ENCODE data around the gene TBC1D16.

Gene TBC1D16

GRCh38 chr17:79917902-79918484 lies 117.7 kb downstream of the TBC1D16 start:
- Mint-ChIP-seq H3K9me3 (no peaks in the 10 kb centered on the region), H3K36me3 (no peaks in the 10 kb centered on the region), H3K27me3 (peaks cover 67% of the 10 kb centered on the region), H3K4me3 (no peak overlapping the region), H3K4me1 (peaks cover 5% of the 10 kb centered on the region), H3K27ac (no peak overlapping the region)
- DNase-seq = no peak
- CTCF ChIA-PET = no interaction called here

- H3K4me3 Mint-ChIP-seq = no peak overlapping the region
- no peaks in the 10 kb centered on the region for H3K36me3 Mint-ChIP-seq
- peaks cover 67% of the 10 kb centered on the region for H3K27me3 Mint-ChIP-seq
- DNase-seq = no peak
- H3K4me1 Mint-ChIP-seq = peaks cover 3% of the 10 kb centered on the region
- CTCF ChIA-PET = interaction anchor here (1.2 to 3.0 kb wide), 2 partner anchors 69 to 109 kb away, joined by 4 to 11 read pairs; no protein-coding TSS in a partner anchor
- H3K9me3 Mint-ChIP-seq = no peaks in the 10 kb centered on the region
- H3K27ac Mint-ChIP-seq = no peak overlapping the region
Observed at GRCh38 chr17:79916991-79917901, 118.4 kb downstream of the TBC1D16 start.

- H3K4me3 Mint-ChIP-seq = no peak overlapping the region
- peaks cover under 1% of the 10 kb centered on the region for H3K4me1 Mint-ChIP-seq
- CTCF ChIA-PET = interaction anchor here (1.2 to 3.0 kb wide), 2 partner anchors 68 to 108 kb away, joined by 4 to 11 read pairs; no protein-coding TSS in a partner anchor
- H3K27me3 Mint-ChIP-seq = peaks cover 71% of the 10 kb centered on the region
- H3K27ac Mint-ChIP-seq = no peak overlapping the region
- H3K36me3 Mint-ChIP-seq = no peaks in the 10 kb centered on the region
- H3K9me3 Mint-ChIP-seq = no peaks in the 10 kb centered on the region
- DNase-seq = no peak
Observed at GRCh38 chr17:79916506-79916905, 119.2 kb downstream of the TBC1D16 start.

- H3K4me3 Mint-ChIP-seq = no peak overlapping the region
- H3K4me1 Mint-ChIP-seq = no peaks in the 10 kb centered on the region
- peaks cover 76% of the 10 kb centered on the region for H3K27me3 Mint-ChIP-seq
- CTCF ChIA-PET = interaction anchor here (1.2 to 3.0 kb wide), 2 partner anchors 67 to 108 kb away, joined by 4 to 11 read pairs; no protein-coding TSS in a partner anchor
- no peaks in the 10 kb centered on the region for H3K36me3 Mint-ChIP-seq
- no peak overlapping the region for H3K27ac Mint-ChIP-seq
- no peaks in the 10 kb centered on the region for H3K9me3 Mint-ChIP-seq
- DNase-seq = peak; percentile 56
Observed at GRCh38 chr17:79915850-79916430, 119.7 kb downstream of the TBC1D16 start.

- DNase-seq = no peak
- H3K27ac Mint-ChIP-seq = no peak overlapping the region
Observed at GRCh38 chr17:79914813-79915740, 120.6 kb downstream of the TBC1D16 start.

GRCh38 chr17:79913896-79914812 lies 121.5 kb downstream of the TBC1D16 start:
- no peak overlapping the region for H3K4me3 Mint-ChIP-seq
- peaks cover 73% of the 10 kb centered on the region for H3K27me3 Mint-ChIP-seq
- H3K4me1 Mint-ChIP-seq = no peaks in the 10 kb centered on the region
- CTCF ChIA-PET = interaction anchor here (1.1 to 3.0 kb wide), 2 partner anchors 106 to 168 kb away, joined by 3 to 11 read pairs; no protein-coding TSS in a partner anchor
- DNase-seq = no peak
- H3K27ac Mint-ChIP-seq = no peak overlapping the region
- H3K9me3 Mint-ChIP-seq = no peaks in the 10 kb centered on the region
- no peaks in the 10 kb centered on the region for H3K36me3 Mint-ChIP-seq

More at GRCh38 chr17:79914813-79915740, 120.6 kb downstream of the TBC1D16 start:
- H3K36me3 Mint-ChIP-seq = no peaks in the 10 kb centered on the region
- H3K27me3 Mint-ChIP-seq = peaks cover 76% of the 10 kb centered on the region
- CTCF ChIA-PET = interaction anchor here (1.1 to 3.0 kb wide), 2 partner anchors 107 to 169 kb away, joined by 3 to 11 read pairs; no protein-coding TSS in a partner anchor
- no peaks in the 10 kb centered on the region for H3K9me3 Mint-ChIP-seq
- no peak overlapping the region for H3K4me3 Mint-ChIP-seq
- H3K4me1 Mint-ChIP-seq = no peaks in the 10 kb centered on the region

- Mint-ChIP-seq H3K4me1 (no peaks in the 10 kb centered on the region), H3K27ac (no peak overlapping the region), H3K27me3 (peaks cover 72% of the 10 kb centered on the region), H3K4me3 (no peak overlapping the region), H3K9me3 (no peaks in the 10 kb centered on the region), H3K36me3 (no peaks in the 10 kb centered on the region)
- DNase-seq = no peak
- CTCF ChIA-PET = interaction anchor here (1.1 kb wide), 1 partner anchor 167 kb away, joined by 3 read pairs; no protein-coding TSS in a partner anchor
Observed at GRCh38 chr17:79913451-79913850, 122.2 kb downstream of the TBC1D16 start.

- no peaks in the 10 kb centered on the region for H3K9me3 Mint-ChIP-seq
- H3K27ac Mint-ChIP-seq = no peak overlapping the region
- no peak for DNase-seq
- no peaks in the 10 kb centered on the region for H3K4me1 Mint-ChIP-seq
- no peaks in the 10 kb centered on the region for H3K36me3 Mint-ChIP-seq
- peaks cover 71% of the 10 kb centered on the region for H3K27me3 Mint-ChIP-seq
- CTCF ChIA-PET = no interaction called here
- no peak overlapping the region for H3K4me3 Mint-ChIP-seq
Observed at GRCh38 chr17:79912552-79913330, 122.9 kb downstream of the TBC1D16 start.

GRCh38 chr17:79911430-79912399 lies 124.0 kb downstream of the TBC1D16 start:
- H3K27ac Mint-ChIP-seq = no peak overlapping the region

GRCh38 chr17:79910985-79911361 lies 124.7 kb downstream of the TBC1D16 start:
- Mint-ChIP-seq H3K36me3 (no peaks in the 10 kb centered on the region), H3K4me1 (no peaks in the 10 kb centered on the region), H3K9me3 (no peaks in the 10 kb centered on the region), H3K4me3 (no peak overlapping the region), H3K27me3 (peaks cover 69% of the 10 kb centered on the region), H3K27ac (no peak overlapping the region)
- no peak for DNase-seq
- CTCF ChIA-PET = interaction anchor here (0.6 kb wide), 1 partner anchor 104 kb away, joined by 3 read pairs; no protein-coding TSS in a partner anchor

More at GRCh38 chr17:79911430-79912399, 124.0 kb downstream of the TBC1D16 start:
- H3K36me3 Mint-ChIP-seq = no peaks in the 10 kb centered on the region
- H3K4me3 Mint-ChIP-seq = no peak overlapping the region
- peaks cover 65% of the 10 kb centered on the region for H3K27me3 Mint-ChIP-seq
- DNase-seq = no peak
- no peaks in the 10 kb centered on the region for H3K9me3 Mint-ChIP-seq
- no peaks in the 10 kb centered on the region for H3K4me1 Mint-ChIP-seq
- CTCF ChIA-PET = interaction anchor here (0.6 kb wide), 1 partner anchor 105 kb away, joined by 3 read pairs; no protein-coding TSS in a partner anchor

GRCh38 chr17:79909121-79909520 lies 126.6 kb downstream of the TBC1D16 start:
- Mint-ChIP-seq H3K4me1 (no peaks in the 10 kb centered on the region), H3K9me3 (no peaks in the 10 kb centered on the region), H3K27ac (no peak overlapping the region), H3K4me3 (no peak overlapping the region), H3K36me3 (no peaks in the 10 kb centered on the region), H3K27me3 (peaks cover 67% of the 10 kb centered on the region)
- DNase-seq = no peak
- CTCF ChIA-PET = no interaction called here
